Measurements from ENCODE around the gene FLRT1.

FLRT1 gene

GRCh38 chr11:64069401-64070313, 33.9 kb downstream of the FLRT1 start:
- no peak for DNase-seq

GRCh38 chr11:64070314-64070681, 34.6 kb downstream of the FLRT1 start:
- no peak for DNase-seq

GRCh38 chr11:64071849-64072248, 36.1 kb downstream of the FLRT1 start:
- no peak for DNase-seq

GRCh38 chr11:64072403-64072802, 36.7 kb downstream of the FLRT1 start:
- no peak for DNase-seq

GRCh38 chr11:64072871-64073270, 37.1 kb downstream of the FLRT1 start:
- no peak for DNase-seq

GRCh38 chr11:64073542-64073941, 37.8 kb downstream of the FLRT1 start:
- no peak for DNase-seq

GRCh38 chr11:64074239-64074638, 38.5 kb downstream of the FLRT1 start:
- no peak for DNase-seq

- no peak for DNase-seq
Observed at GRCh38 chr11:64076758-64077157, 41.0 kb downstream of the FLRT1 start.

- DNase-seq: no peak
Observed at GRCh38 chr11:64077607-64078006, 41.9 kb downstream of the FLRT1 start.

GRCh38 chr11:64078284-64078683, 42.6 kb downstream of the FLRT1 start:
- no peak for DNase-seq

GRCh38 chr11:64078905-64079304, 43.2 kb downstream of the FLRT1 start:
- no peak for DNase-seq

- no peak for DNase-seq
Observed at GRCh38 chr11:64080390-64080789, 44.7 kb downstream of the FLRT1 start.

GRCh38 chr11:64081745-64082442, 46.2 kb downstream of the FLRT1 start:
- no peak for DNase-seq

- DNase-seq: no peak
Observed at GRCh38 chr11:64083398-64084080, 47.8 kb downstream of the FLRT1 start.

- DNase-seq: no peak
Observed at GRCh38 chr11:64084146-64084950, 48.6 kb downstream of the FLRT1 start.

- no peak for DNase-seq
Observed at GRCh38 chr11:64084951-64085710, 49.4 kb downstream of the FLRT1 start.

All from KG1 (cell line).